ENCODE data around the gene KIAA0825.

GRCh38 chr5:94660506-94660905, 42.1 kb upstream of the KIAA0825 start:
- TF ChIP-seq CTCF (IDR thresholded peaks at IDR 0.05) (no peak), POLR2A (IDR thresholded peaks at IDR 0.05) (no peak)

Data from esophagus squamous epithelium (tissue), 4 donors.